ENCODE results near the gene RAB40C.

RAB40C gene

DNA sequence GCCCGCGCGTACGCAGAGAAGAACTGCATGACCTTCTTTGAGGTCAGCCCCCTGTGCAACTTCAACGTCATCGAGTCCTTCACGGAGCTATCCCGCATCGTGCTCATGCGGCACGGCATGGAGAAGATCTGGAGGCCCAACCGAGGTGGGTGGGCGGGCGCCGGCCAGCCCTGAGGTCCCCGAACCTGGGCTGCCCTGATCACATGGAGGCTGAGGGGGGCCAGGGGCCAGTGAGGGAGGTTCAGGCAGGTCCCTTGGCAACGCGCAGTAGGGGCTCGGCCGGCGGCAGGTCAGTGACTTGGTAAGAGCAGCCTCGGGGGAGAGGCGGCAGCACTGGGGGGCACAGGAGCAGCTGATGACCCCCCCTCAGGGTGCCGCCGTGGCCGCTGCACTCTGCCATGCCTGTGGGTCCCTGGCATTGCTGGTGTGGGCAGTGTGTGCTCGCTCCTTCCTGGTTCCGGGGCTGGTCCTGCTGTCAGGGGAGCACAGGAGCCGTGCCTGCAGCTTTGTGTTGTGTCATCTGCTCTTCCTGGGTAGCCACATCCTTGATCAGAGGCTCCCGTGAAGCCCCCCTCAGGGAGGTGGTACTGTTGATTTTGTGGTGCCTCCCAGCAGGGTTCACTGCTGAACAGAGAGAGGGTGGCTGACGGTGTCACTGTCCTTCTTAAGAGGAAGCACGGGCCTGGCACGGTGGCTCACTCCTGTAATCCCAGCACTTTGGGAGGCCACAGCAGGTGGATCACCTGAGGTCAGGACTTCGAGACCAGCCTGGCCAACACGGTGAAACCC, 36.3 kb downstream of the RAB40C start:
- Histone ChIP-seq H3K79me2 (ENCODE audit: insufficient read depth, low read length) (no peaks in the 10 kb centered on the region), H3K4me3 (ENCODE audit: low read length, poor library complexity, severe bottlenecking) (no peak overlapping the region), H3K4me1 (ENCODE audit: insufficient read depth, low read length, poor library complexity, severe bottlenecking) (no peaks in the 10 kb centered on the region), H3F3A (ENCODE audit: low read depth) (no peaks in the 10 kb centered on the region), H2AFZ (ENCODE audit: low read length) (no peak overlapping the region), H3K4me2 (ENCODE audit: low read depth, low read length, poor library complexity, severe bottlenecking) (no peak overlapping the region), H3K9me2 (replicated peaks; ENCODE audit: low read depth, low read length) (no peaks in the 10 kb centered on the region), H3K9me3 (ENCODE audit: insufficient read depth, low read depth, low read length) (no peaks in the 10 kb centered on the region), H3K27me3 (ENCODE audit: insufficient read depth, low read length, poor library complexity, severe bottlenecking) (no peaks in the 10 kb centered on the region), H4K20me1 (ENCODE audit: insufficient read depth, low read length, poor library complexity, severe bottlenecking) (no peaks in the 10 kb centered on the region), H3K9ac (ENCODE audit: low read depth, low read length, poor library complexity, severe bottlenecking) (no peak overlapping the region), H3K36me3 (ENCODE audit: insufficient read depth, low read length) (no peaks in the 10 kb centered on the region)
- TF ChIP-seq, protein P1, sequence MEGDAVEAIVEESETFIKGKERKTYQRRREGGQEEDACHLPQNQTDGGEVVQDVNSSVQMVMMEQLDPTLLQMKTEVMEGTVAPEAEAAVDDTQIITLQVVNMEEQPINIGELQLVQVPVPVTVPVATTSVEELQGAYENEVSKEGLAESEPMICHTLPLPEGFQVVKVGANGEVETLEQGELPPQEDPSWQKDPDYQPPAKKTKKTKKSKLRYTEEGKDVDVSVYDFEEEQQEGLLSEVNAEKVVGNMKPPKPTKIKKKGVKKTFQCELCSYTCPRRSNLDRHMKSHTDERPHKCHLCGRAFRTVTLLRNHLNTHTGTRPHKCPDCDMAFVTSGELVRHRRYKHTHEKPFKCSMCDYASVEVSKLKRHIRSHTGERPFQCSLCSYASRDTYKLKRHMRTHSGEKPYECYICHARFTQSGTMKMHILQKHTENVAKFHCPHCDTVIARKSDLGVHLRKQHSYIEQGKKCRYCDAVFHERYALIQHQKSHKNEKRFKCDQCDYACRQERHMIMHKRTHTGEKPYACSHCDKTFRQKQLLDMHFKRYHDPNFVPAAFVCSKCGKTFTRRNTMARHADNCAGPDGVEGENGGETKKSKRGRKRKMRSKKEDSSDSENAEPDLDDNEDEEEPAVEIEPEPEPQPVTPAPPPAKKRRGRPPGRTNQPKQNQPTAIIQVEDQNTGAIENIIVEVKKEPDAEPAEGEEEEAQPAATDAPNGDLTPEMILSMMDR (conservative IDR thresholded peaks at IDR 0.05; ENCODE audit: low read length), result no peak
- TF ChIP-seq EZH2phosphoT487 (IDR thresholded peaks at IDR 0.05; ENCODE audit: borderline replicate concordance), result no peak

DNA sequence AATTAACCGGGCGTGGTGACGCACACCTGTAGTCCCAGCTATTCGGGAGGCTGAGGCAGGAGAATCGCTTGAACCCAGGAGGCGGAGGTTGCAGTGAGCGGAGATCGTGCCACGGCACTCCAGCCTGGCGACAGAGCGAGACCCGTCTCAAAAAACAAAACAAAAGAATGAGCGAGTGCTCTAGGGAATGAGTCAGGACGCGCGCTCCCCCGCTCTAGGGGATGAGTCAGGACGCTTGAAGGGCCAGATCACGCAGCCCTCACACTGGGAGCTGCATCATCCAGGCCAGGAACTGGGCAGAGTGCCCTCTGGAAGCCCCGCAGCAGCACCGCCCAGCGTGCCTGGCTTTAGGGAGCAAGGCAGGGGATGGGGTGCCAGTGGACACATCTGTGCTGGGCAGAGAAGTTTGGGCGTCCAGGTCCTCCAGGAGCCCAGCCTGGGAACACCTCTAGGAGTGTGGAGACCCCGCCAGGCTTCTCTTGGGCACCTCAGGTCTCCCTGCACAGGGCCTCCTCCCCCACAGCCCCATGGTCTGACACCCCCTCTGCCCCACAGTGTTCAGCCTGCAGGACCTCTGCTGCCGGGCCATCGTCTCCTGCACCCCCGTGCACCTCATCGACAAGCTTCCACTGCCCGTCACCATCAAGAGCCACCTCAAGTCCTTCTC, 37.1 kb downstream of the RAB40C start:
- no peak for TF ChIP-seq EZH2phosphoT487 (IDR thresholded peaks at IDR 0.05; ENCODE audit: borderline replicate concordance)
- TF ChIP-seq, protein P1 (conservative IDR thresholded peaks at IDR 0.05; ENCODE audit: low read length), result no peak
- Histone ChIP-seq H3K27me3 (ENCODE audit: insufficient read depth, low read length, poor library complexity, severe bottlenecking) (no peaks in the 10 kb centered on the region), H3K9ac (ENCODE audit: low read depth, low read length, poor library complexity, severe bottlenecking) (no peak overlapping the region), H3K4me2 (ENCODE audit: low read depth, low read length, poor library complexity, severe bottlenecking) (no peak overlapping the region), H3K36me3 (ENCODE audit: insufficient read depth, low read length) (no peaks in the 10 kb centered on the region), H3F3A (ENCODE audit: low read depth) (no peaks in the 10 kb centered on the region), H3K79me2 (ENCODE audit: insufficient read depth, low read length) (no peaks in the 10 kb centered on the region), H3K9me2 (replicated peaks; ENCODE audit: low read depth, low read length) (no peaks in the 10 kb centered on the region), H4K20me1 (ENCODE audit: insufficient read depth, low read length, poor library complexity, severe bottlenecking) (no peaks in the 10 kb centered on the region), H2AFZ (ENCODE audit: low read length) (no peak overlapping the region), H3K9me3 (ENCODE audit: insufficient read depth, low read depth, low read length) (no peaks in the 10 kb centered on the region), H3K4me3 (ENCODE audit: low read length, poor library complexity, severe bottlenecking) (no peak overlapping the region), H3K4me1 (ENCODE audit: insufficient read depth, low read length, poor library complexity, severe bottlenecking) (no peaks in the 10 kb centered on the region)

DNA sequence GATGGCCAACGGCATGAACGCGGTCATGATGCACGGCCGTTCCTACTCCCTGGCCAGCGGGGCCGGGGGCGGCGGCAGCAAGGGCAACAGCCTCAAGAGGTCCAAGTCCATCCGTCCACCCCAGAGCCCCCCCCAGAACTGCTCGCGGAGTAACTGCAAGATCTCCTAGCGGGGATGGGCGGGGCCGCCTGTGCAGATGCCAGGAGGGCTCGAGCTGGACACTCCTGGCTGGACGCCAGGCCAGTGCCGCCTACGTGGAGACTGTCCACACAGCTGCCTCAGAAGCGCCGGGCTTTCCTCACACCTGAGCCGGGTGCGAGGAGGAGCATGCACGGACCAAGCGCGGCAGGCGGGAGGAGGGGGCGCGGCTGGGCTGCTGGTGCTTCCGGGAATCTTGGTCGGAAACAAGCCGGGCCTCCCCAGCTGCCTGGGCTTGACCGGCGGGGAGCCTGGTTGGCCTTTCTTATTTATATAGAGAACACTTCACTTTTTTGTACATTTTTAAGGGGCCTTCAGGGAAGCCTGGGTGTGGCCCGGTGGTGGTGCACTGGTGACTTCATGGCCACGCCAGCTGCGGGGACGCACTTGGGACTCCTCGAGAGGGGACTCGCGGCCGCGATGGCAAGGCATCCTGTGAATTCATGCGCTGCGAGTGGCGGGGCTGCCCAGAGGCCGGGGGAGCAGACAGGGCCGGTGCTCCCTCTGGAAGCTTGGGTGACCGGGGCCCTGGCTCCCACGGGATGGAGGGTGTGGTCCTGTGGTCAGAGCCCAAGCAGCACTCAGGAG, 37.8 kb downstream of the RAB40C start:
- H4K20me1 ChIP-seq (ENCODE audit: insufficient read depth, low read length, poor library complexity, severe bottlenecking), result no peaks in the 10 kb centered on the region
- H3K79me2 ChIP-seq (ENCODE audit: insufficient read depth, low read length), result no peaks in the 10 kb centered on the region
- H3K4me2 ChIP-seq (ENCODE audit: low read depth, low read length, poor library complexity, severe bottlenecking), result no peak overlapping the region
- no peaks in the 10 kb centered on the region for H3F3A ChIP-seq (ENCODE audit: low read depth)
- no peak overlapping the region for H3K4me3 ChIP-seq (ENCODE audit: low read length, poor library complexity, severe bottlenecking)
- H2AFZ ChIP-seq (ENCODE audit: low read length), result no peak overlapping the region
- H3K9me3 ChIP-seq (ENCODE audit: insufficient read depth, low read depth, low read length), result no peaks in the 10 kb centered on the region
- H3K9me2 ChIP-seq (replicated peaks; ENCODE audit: low read depth, low read length), result no peaks in the 10 kb centered on the region
- TF ChIP-seq, protein P1 (conservative IDR thresholded peaks at IDR 0.05; ENCODE audit: low read length), result no peak
- TF ChIP-seq EZH2phosphoT487 (IDR thresholded peaks at IDR 0.05; ENCODE audit: borderline replicate concordance), result no peak
- H3K27me3 ChIP-seq (ENCODE audit: insufficient read depth, low read length, poor library complexity, severe bottlenecking), result no peaks in the 10 kb centered on the region
- H3K36me3 ChIP-seq (ENCODE audit: insufficient read depth, low read length), result no peaks in the 10 kb centered on the region
- H3K4me1 ChIP-seq (ENCODE audit: insufficient read depth, low read length, poor library complexity, severe bottlenecking), result no peaks in the 10 kb centered on the region
- no peak overlapping the region for H3K9ac ChIP-seq (ENCODE audit: low read depth, low read length, poor library complexity, severe bottlenecking)

Measured in Loucy (cell line).